HG03159 (cell line): ENCODE data around the gene CYTH1.
A peak's percentile ranks its signal among the peaks of the same experiment; 100 is the strongest.

Experiments used
- ATAC-seq: cut with Tn5 transposase; IDR thresholded peaks from one replicate; pipeline ENCODE4 v1.9.1; 2021; ENCODE audit warnings: mild to moderate bottlenecking, moderate library complexity; ENCODE audit not compliant: unreplicated experiment

CYTH1 gene

DNA sequence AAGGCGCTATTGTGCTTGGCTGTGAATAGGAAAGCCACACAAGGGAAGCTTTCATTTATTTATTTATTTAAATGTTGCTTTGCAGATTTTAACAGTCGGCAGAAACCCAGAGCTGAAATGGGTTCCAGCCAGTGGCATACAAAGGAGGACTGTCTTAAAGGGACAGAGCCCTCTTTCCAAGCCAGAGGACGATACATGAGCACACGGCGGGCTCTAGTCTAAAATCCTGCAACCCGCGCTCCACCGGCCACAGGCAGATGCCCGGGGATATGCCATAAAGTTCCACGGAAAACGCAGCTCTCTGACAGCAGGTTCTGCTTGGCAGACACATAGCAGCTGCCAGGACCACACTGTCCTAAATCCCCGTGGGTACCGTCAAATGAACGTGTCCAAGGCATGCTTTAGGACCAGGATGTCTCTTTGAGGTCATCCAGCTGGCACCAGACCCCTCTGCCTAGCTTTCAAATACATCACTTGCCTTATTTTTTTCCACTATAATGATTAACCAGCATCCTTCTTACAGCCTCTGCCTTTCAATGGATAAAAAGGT, 64.6 kb downstream of the CYTH1 start:
- no peak for ATAC-seq

- ATAC-seq = no peak
Measured at GRCh38 chr17:78716814-78717393, 65.2 kb downstream of the CYTH1 start.

DNA sequence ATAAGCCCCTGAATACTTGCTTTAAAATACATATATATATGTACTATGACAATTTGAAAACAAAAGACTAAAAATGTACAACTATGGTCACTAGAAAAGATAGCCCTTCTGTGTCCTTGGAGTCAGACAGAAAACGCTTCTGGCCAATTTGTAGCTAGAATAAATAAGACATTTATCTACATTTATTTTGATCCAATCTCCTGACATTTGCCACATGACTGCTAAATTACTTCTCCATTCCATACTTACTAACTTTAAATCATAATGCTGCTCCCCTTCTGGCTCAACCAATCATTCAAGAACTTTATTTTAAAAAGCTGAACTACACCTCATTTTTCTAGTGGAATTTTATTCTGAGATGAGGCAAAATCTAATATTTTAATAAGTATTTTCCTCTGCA, 65.8 kb downstream of the CYTH1 start:
- no peak for ATAC-seq

- ATAC-seq = no peak
Measured at GRCh38 chr17:78715876-78716275, 66.2 kb downstream of the CYTH1 start.

DNA sequence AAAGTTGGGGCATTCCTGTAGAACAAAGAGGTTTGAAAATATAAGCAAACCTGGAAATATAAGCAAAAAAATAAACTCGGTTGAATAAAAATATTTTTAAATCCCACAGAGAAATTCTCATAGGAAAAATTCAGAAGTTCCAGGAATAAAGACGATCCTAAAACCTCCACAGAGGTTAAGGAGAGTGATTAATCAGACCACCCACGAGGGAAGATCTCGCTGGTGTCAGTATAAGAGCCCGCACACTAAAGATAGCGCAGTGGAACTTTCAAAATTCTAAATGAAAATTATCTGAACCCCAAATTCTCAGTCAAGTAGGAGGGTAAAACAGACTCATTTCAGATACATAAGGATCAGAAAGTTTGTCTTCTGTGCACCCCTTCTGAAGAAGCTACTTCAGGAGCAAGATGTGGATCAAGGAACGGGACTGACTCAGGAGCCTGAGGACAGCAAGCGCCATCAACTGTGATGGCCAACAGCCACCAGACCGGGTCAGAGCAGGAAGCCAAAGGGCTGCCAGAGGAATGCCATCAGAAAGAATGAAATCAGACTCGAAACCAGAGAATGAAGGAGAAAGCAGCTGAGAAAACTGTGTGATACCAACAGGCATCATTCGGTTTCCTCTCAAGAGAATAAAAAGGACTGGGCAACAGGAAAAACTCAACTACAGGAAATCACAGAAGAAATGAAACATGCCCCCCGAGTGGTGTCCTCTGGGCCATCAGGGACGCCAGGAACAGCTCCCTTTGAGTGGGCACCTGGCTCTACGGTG, 66.9 kb downstream of the CYTH1 start:
- ATAC-seq = no peak

GRCh38 chr17:78714534-78714933, 67.5 kb downstream of the CYTH1 start:
- ATAC-seq = no peak

GRCh38 chr17:78712043-78712442, 70.0 kb downstream of the CYTH1 start:
- no peak for ATAC-seq

GRCh38 chr17:78710607-78711006, 71.5 kb downstream of the CYTH1 start:
- ATAC-seq = no peak

DNA sequence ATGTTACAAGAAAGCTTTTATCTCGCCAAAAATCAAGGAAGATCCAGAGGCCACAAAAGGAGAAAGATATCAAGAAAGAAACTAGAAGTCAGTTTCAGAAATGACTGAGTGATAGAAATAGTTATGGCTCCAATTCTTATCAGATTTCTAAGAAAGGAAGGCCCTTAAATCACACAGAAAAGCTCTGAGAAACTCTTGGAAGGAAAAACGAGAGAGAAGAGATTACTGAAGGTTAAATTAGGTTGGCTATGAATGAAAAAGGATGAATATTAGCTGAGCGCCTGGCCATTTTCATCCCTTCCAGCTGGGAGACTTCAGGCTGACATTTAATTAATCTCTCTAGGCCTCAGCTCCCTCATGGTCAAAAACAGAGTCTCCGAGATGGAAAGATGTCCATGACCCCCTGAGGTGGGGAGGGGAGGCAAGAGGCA, 72.3 kb downstream of the CYTH1 start:
- ATAC-seq = no peak

- peak; percentile 52 for ATAC-seq
Measured at GRCh38 chr17:78709119-78709681, 72.9 kb downstream of the CYTH1 start.

DNA sequence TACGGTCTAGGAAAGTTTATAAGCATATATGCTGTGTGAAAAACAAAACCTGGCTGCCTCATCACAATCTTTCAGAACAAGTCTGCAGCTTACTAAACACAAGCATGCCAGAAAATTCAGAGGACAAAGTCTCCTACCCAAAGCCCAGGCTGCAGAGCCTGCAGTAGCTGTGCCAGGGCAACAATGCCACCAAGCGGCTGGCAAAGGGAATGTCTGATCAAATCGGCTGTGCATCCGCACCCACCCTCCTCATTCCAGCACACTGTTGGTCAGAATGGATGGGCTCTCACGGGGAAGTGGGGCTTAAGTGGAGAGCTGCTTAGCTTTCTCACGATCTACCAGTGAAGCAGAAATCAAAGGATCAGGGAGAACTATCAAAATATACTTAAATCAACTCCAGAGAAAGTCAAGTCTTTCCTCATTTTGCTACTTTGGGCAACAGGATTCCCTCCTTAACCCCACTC, 73.5 kb downstream of the CYTH1 start:
- ATAC-seq = no peak

DNA sequence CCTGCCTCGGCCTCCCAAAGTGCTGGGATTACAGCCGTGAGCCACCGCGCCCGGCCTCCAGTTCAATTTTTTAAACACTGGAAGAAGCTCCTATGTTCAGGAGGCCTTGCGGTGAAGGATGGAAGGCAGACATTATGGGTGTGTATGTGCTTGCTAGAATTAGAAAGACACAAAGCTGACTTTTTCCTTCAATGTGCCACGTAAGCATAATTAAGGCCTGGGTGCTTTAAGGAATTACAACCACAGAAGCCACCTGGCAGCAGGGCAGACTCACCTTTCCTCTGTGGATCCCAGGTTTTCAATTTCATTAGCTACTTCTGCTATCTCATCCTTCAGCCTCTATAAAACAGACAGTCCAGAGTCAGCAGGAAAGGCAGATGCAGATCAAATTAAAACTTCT, 74.2 kb downstream of the CYTH1 start:
- no peak for ATAC-seq

GRCh38 chr17:78707016-78707415, 75.1 kb downstream of the CYTH1 start:
- ATAC-seq = no peak

DNA sequence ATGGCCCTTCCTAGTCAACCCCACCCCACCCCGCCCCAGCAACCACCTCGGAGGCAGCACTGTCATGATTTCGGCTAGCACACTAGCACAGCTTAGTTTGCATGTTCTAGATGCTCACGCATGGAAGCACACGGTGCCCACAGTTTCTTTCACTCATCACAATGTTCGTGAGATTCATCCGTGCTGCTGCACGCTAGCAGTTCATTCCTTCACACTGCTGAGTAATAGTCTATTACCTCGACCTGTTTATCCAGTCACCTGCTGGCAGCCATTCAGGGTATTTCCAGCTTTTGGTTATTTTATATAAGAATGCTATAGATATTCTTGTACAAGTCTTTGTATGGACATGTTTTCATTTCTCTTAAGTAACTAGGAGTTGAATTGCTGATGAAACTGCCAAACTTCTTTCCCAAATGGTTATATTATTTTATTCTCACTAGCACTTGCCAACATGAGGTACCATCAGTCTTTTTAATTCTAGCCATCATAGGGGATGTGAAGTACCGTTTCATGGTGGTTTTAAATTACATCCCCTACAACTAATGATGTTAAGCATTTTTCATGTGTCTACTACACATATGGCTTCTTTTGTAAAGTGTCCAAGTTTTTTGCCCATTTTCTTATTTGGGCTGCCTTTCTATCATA, 75.7 kb downstream of the CYTH1 start:
- ATAC-seq = peak; percentile 66

DNA sequence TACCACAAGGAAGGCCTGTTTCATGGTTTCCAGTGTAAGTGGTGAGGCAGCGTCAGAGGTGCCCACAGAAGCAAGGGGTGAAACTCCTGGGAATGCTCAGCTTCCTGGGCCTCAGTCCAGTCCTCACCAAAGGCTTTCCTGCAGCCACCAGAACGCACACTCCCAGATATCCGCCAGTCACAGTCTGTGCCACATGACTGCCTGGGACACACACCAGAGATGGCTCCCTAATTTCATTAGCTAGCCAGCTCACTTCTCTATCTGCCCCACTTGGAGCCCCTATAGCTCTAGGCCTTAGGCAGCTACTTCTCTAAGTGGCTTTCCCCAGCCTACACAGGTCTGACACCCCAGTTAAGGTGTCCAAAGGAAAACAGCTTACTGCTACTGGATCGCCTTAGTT, 77.0 kb downstream of the CYTH1 start:
- ATAC-seq = no peak

- no peak for ATAC-seq
Measured at GRCh38 chr17:78704594-78704993, 77.5 kb downstream of the CYTH1 start.

GRCh38 chr17:78697554-78698343, 84.3 kb downstream of the CYTH1 start:
- ATAC-seq = no peak

DNA sequence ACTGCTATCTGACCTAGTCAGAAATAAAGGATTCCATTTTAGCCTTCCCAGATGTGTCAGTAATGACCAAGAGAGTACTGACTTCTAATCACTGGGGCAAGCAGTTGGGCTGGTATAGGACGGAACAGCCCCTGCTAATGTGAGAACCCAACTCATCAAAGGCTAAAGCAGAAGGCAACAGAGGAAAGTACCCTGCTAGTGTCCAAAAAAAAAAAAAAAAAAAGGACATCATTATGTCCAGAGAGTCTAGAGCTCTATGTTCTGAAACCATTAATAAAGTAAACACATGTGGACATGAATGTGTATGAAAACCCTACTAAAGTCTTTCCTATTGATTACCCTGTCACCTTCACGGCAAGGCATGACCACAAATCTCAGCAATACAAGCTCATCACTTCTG, 85.0 kb downstream of the CYTH1 start:
- no peak for ATAC-seq

- ATAC-seq = no peak
Measured at GRCh38 chr17:78696016-78696982, 85.8 kb downstream of the CYTH1 start.
